SK-N-SH treated with all-trans-retinoic acid at 6 μM for 48 hours (cell line): ENCODE data around the gene BACH2.

Experiments
- ATAC-seq: fragments of 200-7000 bp; cut with Tn5 transposase; 3 replicates; pipeline ENCODE4 v1.9.1; 2020; ENCODE audit warnings: mild to moderate bottlenecking, moderate library complexity
- ARNTL ChIP-seq: fragments of 450-650 bp; formaldehyde crosslinking; IDR thresholded peaks from 2 replicates; pipeline ENCODE4 v1.5.0; 2020; ENCODE audit warnings: low read depth, mild to moderate bottlenecking, moderate library complexity, borderline replicate concordance
- BACH2 ChIP-seq: fragments of 250-450 bp; sonication (Bioruptor Pico); IDR thresholded peaks from 2 replicates; pipeline ENCODE4 v1.9.0; 2021; ENCODE audit warnings: mild to moderate bottlenecking, borderline replicate concordance
- CSDC2 ChIP-seq: fragments of 250-450 bp; sonication (Bioruptor Pico); IDR thresholded peaks from 2 replicates; pipeline ENCODE4 v1.5.0; 2020; ENCODE audit warnings: mild to moderate bottlenecking, moderate library complexity
- ESRRG ChIP-seq: fragments of 250-450 bp; sonication (Bioruptor Pico); IDR thresholded peaks from 2 replicates; pipeline ENCODE4 v1.6.1; 2021; ENCODE audit warnings: mild to moderate bottlenecking
- GLIS3 ChIP-seq: fragments of 250-450 bp; sonication (Bioruptor Pico); IDR thresholded peaks from 2 replicates; pipeline ENCODE4 v1.5.0; 2020; ENCODE audit warnings: mild to moderate bottlenecking, moderate library complexity
- ISL1 ChIP-seq: fragments of 250-450 bp; sonication (Bioruptor Pico); IDR thresholded peaks from 2 replicates; pipeline ENCODE4 v2.1.2; 2022; ENCODE audit warnings: mild to moderate bottlenecking, moderate library complexity
- OSR1 ChIP-seq: fragments of 250-450 bp; sonication (Bioruptor Pico); IDR thresholded peaks from 2 replicates; pipeline ENCODE4 v1.8.0; 2022; ENCODE audit warnings: moderate library complexity, mild to moderate bottlenecking, inconsistent platforms
- PPARA ChIP-seq: fragments of 250-450 bp; sonication (Bioruptor Pico); IDR thresholded peaks from 2 replicates; pipeline ENCODE4 v1.5.0; 2020; ENCODE audit warnings: mild to moderate bottlenecking, borderline replicate concordance
- RARB ChIP-seq: fragments of 250-450 bp; sonication (Bioruptor Pico); IDR thresholded peaks from 2 replicates; pipeline ENCODE4 v1.8.0; 2021; ENCODE audit warnings: mild to moderate bottlenecking, moderate library complexity
- SNAI2 ChIP-seq: fragments of 250-450 bp; sonication (Bioruptor Pico); IDR thresholded peaks from 2 replicates; pipeline ENCODE4 v1.5.0; 2020; ENCODE audit warnings: mild to moderate bottlenecking, moderate library complexity
- ZC3H10 ChIP-seq: fragments of 250-450 bp; sonication (Bioruptor Pico); IDR thresholded peaks from 2 replicates; pipeline ENCODE4 v1.5.1; 2021; ENCODE audit warnings: mild to moderate bottlenecking, moderate library complexity
- ZFP30 ChIP-seq: fragments of 450-650 bp; formaldehyde crosslinking; IDR thresholded peaks from 2 replicates; pipeline ENCODE4 v1.5.0; 2022; ENCODE audit warnings: mild to moderate bottlenecking, moderate library complexity
- ZNF565 ChIP-seq: fragments of 450-650 bp; formaldehyde crosslinking; conservative IDR thresholded peaks from 2 replicates; pipeline ENCODE4 v1.5.0; 2020; ENCODE audit warnings: low read depth, mild to moderate bottlenecking, moderate library complexity
- ZNF8 ChIP-seq: fragments of 450-650 bp; formaldehyde crosslinking; IDR thresholded peaks from 2 replicates; pipeline ENCODE4 v1.5.0; 2020; ENCODE audit warnings: mild to moderate bottlenecking, moderate library complexity
- TF ChIP-seq, protein P1 (sequence below): fragments of 250-450 bp; sonication (Bioruptor Pico); IDR thresholded peaks from 2 replicates; pipeline ENCODE4 v1.5.1; 2020; ENCODE audit warnings: low read depth, mild to moderate bottlenecking, moderate library complexity
- TF ChIP-seq, protein P2 (sequence below): fragments of 250-450 bp; sonication (Bioruptor Pico); IDR thresholded peaks from 2 replicates; pipeline ENCODE4 v1.8.0; 2021; ENCODE audit warnings: low read depth, mild to moderate bottlenecking, moderate library complexity, borderline replicate concordance
- TF ChIP-seq, protein P3 (sequence below): fragments of 250-450 bp; sonication (Bioruptor Pico); IDR thresholded peaks from 2 replicates; pipeline ENCODE4 v1.5.1; 2021; ENCODE audit warnings: mild to moderate bottlenecking, moderate library complexity
- TF ChIP-seq, protein P4 (sequence below): fragments of 250-450 bp; sonication (Bioruptor Pico); IDR thresholded peaks from 2 replicates; pipeline ENCODE4 v1.8.0; 2020; ENCODE audit warnings: mild to moderate bottlenecking, moderate library complexity, borderline replicate concordance
- TF ChIP-seq, protein P5 (sequence below): fragments of 250-450 bp; sonication (Bioruptor Pico); IDR thresholded peaks from 2 replicates; pipeline ENCODE4 v1.5.0; 2020; ENCODE audit warnings: mild to moderate bottlenecking, moderate library complexity

The BACH2 gene

DNA sequence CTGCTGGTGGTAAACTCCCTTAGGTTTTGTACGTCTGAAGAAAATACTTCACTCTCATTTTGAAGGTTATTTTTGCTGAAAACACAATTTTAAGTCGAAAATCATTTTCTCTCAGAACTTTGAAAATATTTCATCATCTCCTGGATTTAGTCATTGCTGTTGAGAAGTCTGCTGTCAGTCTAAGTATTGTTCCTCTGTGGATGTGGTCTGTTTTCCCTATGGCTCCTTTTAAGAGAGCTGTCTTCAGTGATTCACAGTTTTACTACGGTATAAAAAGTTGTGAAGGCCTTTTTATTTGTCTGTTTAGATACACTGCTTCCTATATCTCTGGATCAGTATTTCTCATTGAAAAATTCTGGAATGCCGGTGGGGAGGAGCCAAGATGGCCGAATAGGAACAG is 243.0 kb downstream of the BACH2 start:
- TF ChIP-seq ISL1 (CRISPR knock-in tag) (no peak), CSDC2 (no peak), OSR1 (CRISPR knock-in tag) (no peak), PPARA (CRISPR knock-in tag) (no peak), GLIS3 (CRISPR knock-in tag) (no peak), ZNF8 (CRISPR knock-in tag) (no peak), BACH2 (CRISPR knock-in tag) (no peak), ARNTL (CRISPR knock-in tag) (no peak), ZC3H10 (CRISPR knock-in tag) (no peak), SNAI2 (no peak), ZNF565 (CRISPR knock-in tag) (no peak)
- TF ChIP-seq, protein P1, sequence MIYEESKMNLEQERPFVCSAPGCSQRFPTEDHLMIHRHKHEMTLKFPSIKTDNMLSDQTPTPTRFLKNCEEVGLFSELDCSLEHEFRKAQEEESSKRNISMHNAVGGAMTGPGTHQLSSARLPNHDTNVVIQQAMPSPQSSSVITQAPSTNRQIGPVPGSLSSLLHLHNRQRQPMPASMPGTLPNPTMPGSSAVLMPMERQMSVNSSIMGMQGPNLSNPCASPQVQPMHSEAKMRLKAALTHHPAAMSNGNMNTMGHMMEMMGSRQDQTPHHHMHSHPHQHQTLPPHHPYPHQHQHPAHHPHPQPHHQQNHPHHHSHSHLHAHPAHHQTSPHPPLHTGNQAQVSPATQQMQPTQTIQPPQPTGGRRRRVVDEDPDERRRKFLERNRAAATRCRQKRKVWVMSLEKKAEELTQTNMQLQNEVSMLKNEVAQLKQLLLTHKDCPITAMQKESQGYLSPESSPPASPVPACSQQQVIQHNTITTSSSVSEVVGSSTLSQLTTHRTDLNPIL (CRISPR knock-in tag) = no peak
- TF ChIP-seq, protein P2, sequence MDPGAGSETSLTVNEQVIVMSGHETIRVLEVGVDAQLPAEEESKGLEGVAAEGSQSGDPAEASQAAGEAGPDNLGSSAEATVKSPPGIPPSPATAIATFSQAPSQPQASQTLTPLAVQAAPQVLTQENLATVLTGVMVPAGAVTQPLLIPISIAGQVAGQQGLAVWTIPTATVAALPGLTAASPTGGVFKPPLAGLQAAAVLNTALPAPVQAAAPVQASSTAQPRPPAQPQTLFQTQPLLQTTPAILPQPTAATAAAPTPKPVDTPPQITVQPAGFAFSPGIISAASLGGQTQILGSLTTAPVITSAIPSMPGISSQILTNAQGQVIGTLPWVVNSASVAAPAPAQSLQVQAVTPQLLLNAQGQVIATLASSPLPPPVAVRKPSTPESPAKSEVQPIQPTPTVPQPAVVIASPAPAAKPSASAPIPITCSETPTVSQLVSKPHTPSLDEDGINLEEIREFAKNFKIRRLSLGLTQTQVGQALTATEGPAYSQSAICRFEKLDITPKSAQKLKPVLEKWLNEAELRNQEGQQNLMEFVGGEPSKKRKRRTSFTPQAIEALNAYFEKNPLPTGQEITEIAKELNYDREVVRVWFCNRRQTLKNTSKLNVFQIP = no peak
- TF ChIP-seq, protein P3, sequence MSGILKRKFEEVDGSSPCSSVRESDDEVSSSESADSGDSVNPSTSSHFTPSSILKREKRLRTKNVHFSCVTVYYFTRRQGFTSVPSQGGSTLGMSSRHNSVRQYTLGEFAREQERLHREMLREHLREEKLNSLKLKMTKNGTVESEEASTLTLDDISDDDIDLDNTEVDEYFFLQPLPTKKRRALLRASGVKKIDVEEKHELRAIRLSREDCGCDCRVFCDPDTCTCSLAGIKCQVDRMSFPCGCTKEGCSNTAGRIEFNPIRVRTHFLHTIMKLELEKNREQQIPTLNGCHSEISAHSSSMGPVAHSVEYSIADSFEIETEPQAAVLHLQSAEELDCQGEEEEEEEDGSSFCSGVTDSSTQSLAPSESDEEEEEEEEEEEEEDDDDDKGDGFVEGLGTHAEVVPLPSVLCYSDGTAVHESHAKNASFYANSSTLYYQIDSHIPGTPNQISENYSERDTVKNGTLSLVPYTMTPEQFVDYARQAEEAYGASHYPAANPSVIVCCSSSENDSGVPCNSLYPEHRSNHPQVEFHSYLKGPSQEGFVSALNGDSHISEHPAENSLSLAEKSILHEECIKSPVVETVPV (CRISPR knock-in tag) = no peak
- ATAC-seq = no peak

DNA sequence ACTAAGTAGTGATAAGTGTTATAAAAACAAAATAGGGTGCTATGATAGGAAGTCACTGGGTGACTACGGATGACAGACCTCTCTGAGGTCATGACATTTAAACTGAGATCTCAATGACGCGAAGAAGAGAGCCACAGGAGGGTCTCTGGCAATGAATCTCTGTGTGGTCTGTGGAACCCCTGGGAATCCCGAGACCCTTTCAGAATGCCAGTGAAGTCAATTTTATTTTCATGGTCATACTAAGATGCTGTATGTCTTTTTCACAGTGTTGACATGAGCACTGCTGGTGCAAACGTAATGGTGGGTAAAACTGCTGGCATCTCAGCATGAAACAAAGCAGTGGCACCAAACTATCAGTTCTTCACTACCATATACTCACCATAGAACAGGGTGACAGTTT is 247.3 kb downstream of the BACH2 start:
- no peak for ATAC-seq
- TF ChIP-seq RARB (CRISPR knock-in tag) (no peak), BACH2 (CRISPR knock-in tag) (no peak), ZNF565 (CRISPR knock-in tag) (no peak), PPARA (CRISPR knock-in tag) (no peak), ZFP30 (CRISPR knock-in tag) (no peak), OSR1 (CRISPR knock-in tag) (no peak), ESRRG (CRISPR knock-in tag) (no peak), ISL1 (CRISPR knock-in tag) (no peak)
- TF ChIP-seq, protein P4, sequence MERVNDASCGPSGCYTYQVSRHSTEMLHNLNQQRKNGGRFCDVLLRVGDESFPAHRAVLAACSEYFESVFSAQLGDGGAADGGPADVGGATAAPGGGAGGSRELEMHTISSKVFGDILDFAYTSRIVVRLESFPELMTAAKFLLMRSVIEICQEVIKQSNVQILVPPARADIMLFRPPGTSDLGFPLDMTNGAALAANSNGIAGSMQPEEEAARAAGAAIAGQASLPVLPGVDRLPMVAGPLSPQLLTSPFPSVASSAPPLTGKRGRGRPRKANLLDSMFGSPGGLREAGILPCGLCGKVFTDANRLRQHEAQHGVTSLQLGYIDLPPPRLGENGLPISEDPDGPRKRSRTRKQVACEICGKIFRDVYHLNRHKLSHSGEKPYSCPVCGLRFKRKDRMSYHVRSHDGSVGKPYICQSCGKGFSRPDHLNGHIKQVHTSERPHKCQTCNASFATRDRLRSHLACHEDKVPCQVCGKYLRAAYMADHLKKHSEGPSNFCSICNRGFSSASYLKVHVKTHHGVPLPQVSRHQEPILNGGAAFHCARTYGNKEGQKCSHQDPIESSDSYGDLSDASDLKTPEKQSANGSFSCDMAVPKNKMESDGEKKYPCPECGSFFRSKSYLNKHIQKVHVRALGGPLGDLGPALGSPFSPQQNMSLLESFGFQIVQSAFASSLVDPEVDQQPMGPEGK (CRISPR knock-in tag) = no peak
- TF ChIP-seq, protein P5, sequence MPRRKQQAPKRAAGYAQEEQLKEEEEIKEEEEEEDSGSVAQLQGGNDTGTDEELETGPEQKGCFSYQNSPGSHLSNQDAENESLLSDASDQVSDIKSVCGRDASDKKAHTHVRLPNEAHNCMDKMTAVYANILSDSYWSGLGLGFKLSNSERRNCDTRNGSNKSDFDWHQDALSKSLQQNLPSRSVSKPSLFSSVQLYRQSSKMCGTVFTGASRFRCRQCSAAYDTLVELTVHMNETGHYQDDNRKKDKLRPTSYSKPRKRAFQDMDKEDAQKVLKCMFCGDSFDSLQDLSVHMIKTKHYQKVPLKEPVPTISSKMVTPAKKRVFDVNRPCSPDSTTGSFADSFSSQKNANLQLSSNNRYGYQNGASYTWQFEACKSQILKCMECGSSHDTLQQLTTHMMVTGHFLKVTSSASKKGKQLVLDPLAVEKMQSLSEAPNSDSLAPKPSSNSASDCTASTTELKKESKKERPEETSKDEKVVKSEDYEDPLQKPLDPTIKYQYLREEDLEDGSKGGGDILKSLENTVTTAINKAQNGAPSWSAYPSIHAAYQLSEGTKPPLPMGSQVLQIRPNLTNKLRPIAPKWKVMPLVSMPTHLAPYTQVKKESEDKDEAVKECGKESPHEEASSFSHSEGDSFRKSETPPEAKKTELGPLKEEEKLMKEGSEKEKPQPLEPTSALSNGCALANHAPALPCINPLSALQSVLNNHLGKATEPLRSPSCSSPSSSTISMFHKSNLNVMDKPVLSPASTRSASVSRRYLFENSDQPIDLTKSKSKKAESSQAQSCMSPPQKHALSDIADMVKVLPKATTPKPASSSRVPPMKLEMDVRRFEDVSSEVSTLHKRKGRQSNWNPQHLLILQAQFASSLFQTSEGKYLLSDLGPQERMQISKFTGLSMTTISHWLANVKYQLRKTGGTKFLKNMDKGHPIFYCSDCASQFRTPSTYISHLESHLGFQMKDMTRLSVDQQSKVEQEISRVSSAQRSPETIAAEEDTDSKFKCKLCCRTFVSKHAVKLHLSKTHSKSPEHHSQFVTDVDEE (CRISPR knock-in tag) = no peak
- TF ChIP-seq, protein P1 (CRISPR knock-in tag) = no peak
